Right lobe of liver (tissue), 4 donors: ENCODE measurements around the gene LRP5.

Experiments
- POLR2A ChIP-seq: fragments of 450-650 bp; IDR thresholded peaks from one replicate; pipeline ENCODE4 v1.6.1; 2017; ENCODE audit warnings: antibody characterized with exemption, mild to moderate bottlenecking
- TF ChIP-seq, protein P1 (sequence below), 4 donors: fragments of 200-600 bp in 3 of 4; fragments of 450-650 bp in 1 of 4; IDR thresholded peaks; one replicate each; pipeline versions ENCODE4 v1.5.1 to v1.8.0; 2016 to 2022; ENCODE audit warnings: antibody characterized with exemption in 4 of 4, mild to moderate bottlenecking in 2 of 4
- donor health status: DM: no; HTN: no; CAD: no.
- donor health status: DM: no; HTN: no; CAD: no.
- donor health status: DM: no; HTN: yes; CAD: no.

DNA sequence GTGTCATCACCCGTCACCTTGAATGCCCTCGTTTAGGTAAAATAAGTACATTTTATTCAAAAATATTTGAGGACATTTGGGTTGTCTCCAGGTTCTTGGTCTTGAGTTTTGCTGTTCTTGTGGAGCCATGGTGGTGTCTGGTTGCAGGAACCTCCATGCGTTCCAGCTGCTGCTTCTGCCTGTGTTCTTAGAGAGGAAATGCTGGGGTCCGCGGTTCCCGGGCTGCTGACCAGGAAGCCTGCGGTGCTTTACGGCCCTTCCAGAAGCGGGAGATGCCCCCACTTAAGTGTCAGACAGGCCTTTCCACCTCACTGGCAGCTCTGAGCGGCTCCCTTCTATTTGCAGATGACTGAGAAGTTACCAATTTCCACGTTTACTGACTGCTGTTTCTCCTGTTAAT, 66.8 kb downstream of the LRP5 start:
- TF ChIP-seq, protein P1, sequence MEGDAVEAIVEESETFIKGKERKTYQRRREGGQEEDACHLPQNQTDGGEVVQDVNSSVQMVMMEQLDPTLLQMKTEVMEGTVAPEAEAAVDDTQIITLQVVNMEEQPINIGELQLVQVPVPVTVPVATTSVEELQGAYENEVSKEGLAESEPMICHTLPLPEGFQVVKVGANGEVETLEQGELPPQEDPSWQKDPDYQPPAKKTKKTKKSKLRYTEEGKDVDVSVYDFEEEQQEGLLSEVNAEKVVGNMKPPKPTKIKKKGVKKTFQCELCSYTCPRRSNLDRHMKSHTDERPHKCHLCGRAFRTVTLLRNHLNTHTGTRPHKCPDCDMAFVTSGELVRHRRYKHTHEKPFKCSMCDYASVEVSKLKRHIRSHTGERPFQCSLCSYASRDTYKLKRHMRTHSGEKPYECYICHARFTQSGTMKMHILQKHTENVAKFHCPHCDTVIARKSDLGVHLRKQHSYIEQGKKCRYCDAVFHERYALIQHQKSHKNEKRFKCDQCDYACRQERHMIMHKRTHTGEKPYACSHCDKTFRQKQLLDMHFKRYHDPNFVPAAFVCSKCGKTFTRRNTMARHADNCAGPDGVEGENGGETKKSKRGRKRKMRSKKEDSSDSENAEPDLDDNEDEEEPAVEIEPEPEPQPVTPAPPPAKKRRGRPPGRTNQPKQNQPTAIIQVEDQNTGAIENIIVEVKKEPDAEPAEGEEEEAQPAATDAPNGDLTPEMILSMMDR (IDR thresholded peaks at IDR 0.05), result no peak
- TF ChIP-seq POLR2A, result no peak
